IPS-18c (cell line): ENCODE results near the gene MRPL23.

Source experiments
- H3K4me3 ChIP-seq: 2 replicates; pipeline ENCODE4 v1.7.0; 2013; ENCODE audit warnings: low read depth, mild to moderate bottlenecking, low read length, moderate library complexity; ENCODE audit not compliant: insufficient read depth
- H3K9me3 ChIP-seq: one replicate; pipeline ENCODE4 v1.6.1; 2013; ENCODE audit warnings: mild to moderate bottlenecking, low read length, moderate library complexity; ENCODE audit not compliant: control insufficient read depth, insufficient read depth

Gene MRPL23

DNA sequence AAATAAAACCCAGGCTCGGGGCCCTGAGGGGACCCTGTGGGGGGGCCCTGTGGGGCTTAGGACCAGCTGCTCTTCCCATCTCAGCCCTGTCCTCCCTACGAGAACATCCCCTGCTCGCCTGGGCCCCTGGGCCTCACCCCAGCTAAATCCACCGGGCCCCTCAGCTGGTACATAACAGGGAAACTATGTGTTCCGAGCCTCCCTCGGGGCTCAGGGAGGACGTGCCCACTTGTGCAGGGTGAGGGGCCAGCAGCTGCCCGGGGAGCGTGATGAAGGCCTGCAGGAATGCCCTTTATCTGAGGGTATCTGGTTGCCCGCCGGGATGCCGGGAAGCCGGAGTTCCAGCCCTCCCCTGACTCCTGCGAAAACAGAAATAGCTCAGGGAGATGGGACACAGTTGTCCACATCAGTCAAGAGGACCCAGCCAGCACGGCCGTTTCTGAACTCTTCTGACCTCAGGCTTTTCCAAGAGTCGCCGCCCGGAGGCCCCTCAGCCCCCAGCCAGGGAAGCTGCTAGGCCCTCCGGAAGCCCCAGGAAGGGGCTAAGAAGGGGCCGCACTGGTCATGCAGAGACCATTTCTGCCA, 20.6 kb downstream of the MRPL23 start:
- no peak overlapping the region for H3K4me3 ChIP-seq

DNA sequence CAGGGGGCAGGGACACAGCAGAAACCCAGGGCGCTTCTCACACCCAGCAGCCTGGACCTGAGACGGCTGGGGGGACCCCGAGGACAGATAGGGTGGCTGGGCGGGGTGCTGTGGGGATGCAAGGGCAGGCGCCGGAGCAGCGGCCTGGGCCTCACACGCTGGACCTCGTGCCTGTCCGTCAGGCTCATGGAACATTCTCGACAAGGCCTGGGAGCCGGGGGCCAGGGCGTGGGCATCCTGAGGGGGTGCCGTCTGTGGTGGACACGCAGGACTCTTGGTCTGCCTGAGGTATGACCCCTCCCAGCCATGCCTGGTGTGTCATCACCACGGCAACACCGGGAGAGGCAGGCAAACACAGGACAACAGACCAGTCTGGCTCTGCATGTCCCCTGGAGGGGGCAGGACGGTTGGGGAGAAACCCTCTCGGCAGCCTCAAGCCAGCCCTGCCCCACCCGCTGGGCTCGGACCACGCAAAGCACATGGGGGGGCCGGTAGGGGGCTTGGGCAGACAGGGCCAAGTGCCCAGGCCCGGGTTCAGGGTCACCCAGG, 21.4 kb downstream of the MRPL23 start:
- Histone ChIP-seq H3K4me3 (no peak overlapping the region), H3K9me3 (no peaks in the 10 kb centered on the region)

More for the DNA sequence above, 20.6 kb downstream of the MRPL23 start:
- H3K9me3 ChIP-seq: no peaks in the 10 kb centered on the region

DNA sequence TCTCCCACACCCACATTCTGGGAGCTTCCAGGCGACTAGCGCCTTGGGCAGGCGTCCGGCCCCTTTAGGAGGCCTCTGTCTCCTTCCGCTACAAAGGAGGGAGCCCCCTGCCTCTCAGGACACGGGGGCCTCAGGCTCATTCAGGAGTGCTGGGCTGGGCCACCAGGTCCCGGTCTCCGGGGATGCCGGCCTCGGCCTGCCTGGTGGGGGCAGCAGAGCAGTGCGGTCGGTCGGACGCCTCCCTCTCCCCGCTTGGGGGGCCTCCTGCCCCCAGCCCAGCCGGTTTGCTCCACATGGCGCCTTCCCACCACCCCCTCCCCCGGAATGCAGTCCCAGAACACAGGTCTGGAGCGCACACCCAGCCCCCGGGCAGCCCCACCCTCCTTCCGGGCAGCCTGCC, 21.9 kb downstream of the MRPL23 start:
- Histone ChIP-seq H3K9me3 (no peaks in the 10 kb centered on the region), H3K4me3 (no peak overlapping the region)

DNA sequence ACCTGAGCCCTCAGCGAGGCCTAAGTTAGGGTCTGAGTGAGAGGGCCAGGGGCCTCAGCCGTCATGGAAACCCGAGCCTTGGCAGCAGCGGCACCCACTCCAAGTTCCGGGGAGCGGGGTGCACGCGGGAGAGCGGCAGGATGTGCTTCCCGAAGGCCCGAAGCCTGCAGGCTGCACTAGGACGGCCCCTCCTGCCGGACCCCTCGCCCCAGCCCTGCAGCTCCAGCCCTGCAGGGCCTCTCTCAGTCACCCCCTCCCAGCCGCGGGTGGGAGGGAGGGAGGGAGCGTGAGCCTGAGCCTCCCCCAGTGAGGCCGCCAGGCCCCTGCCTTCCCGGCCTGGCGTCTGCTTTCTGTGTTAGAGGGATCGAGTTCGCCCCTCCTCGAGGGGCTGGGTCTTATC, 22.6 kb downstream of the MRPL23 start:
- no peaks in the 10 kb centered on the region for H3K9me3 ChIP-seq

DNA sequence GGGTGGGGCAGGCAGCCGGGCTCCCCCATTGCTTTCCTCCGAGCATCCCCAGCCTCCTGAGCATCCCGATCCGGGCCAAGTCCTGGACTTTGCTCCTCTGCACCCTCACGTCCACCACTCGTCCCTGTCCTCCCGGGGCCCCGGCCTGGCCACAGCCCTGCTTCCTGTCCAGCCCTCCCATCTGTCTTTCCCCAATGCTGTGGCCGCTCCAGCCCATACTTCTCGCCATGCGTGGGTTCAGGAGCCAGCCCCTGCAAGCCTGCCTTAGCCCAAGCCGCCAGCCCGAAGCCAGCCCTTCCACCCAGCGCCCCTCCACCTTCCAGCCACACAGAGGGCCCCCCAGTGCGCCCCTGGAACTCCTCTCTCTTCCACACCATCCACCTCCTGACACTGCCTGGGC, 23.8 kb downstream of the MRPL23 start:
- Histone ChIP-seq H3K9me3 (no peaks in the 10 kb centered on the region), H3K4me3 (no peak overlapping the region)

More for the DNA sequence above, 22.6 kb downstream of the MRPL23 start:
- H3K4me3 ChIP-seq: no peak overlapping the region

DNA sequence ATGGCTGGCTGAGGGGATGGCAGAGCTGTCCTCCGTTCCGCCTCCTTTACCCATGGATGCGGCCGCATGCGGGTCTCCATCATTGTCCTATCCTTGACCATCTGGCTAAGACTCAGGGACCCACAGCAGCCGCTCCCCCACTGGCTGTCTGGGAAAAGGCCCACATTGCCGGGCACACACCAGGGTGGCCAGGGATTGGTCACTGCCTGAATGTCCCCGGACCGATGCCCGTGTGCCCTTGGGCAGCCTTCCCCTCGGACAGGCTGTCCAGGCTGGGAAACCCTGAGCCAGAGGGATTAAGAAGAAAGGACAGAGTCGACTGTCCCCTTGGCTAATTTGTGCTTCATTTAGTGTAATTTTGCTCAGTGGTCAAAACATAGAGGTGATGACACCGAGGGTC, 28.1 kb downstream of the MRPL23 start:
- no peak overlapping the region for H3K4me3 ChIP-seq
- no peaks in the 10 kb centered on the region for H3K9me3 ChIP-seq

DNA sequence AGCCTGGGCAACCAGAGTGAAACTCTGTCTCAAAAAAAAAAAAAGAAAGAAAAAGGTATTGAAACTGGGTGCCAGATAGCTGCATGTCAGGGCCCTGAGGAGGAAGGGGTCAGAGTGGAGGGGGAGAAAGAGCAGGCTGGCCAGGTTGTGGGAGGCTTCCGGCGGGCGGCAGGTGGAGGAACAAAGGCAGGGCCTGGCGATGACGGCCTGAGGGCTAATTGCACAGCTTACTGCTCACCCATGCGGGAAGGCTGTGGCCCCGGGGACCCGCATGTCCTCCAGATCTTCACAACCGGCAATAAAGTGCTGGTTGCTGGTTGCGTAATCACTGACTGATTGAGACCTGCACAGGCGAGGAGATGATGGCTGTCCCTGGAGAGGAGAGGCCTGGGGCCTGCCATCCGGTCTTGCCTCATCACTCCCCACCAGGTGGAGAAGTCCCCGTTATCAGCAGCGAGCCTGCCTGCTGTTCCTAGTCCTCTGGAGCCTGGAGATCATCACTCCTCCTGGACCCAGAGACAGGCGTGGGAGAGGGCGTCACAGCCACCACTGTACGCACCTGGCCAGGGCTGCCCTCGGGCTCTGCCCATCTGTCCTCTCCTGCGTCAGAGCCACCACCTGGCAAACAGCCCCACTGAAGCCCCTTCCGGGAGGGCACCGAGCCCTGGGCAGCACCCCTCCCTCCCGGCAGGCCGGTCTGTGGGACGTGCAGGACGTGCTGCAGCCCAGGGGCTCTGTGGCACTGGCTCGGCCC, 31.8 kb downstream of the MRPL23 start:
- H3K9me3 ChIP-seq: no peaks in the 10 kb centered on the region
- H3K4me3 ChIP-seq: no peak overlapping the region

DNA sequence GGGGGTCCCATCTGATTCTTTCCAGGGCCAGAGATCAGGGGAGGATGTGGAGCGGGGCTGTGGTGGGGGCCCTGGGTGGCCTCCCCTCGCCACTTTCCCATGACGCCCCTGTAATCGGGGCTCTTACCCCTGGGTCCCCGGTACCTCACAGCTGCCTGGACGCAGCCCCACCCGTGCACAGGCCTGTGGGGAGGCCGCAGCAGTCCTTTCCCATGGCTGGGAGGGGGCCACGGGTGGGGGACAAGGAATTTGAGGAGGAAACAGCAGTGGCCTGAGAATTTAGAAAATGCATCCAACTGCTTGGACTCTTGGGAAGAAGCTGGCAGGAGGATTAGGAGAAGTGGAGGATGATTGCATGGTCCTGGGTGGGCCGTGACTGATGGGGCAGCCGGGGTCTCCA, 32.5 kb downstream of the MRPL23 start:
- Histone ChIP-seq H3K9me3 (no peaks in the 10 kb centered on the region), H3K4me3 (no peak overlapping the region)

DNA sequence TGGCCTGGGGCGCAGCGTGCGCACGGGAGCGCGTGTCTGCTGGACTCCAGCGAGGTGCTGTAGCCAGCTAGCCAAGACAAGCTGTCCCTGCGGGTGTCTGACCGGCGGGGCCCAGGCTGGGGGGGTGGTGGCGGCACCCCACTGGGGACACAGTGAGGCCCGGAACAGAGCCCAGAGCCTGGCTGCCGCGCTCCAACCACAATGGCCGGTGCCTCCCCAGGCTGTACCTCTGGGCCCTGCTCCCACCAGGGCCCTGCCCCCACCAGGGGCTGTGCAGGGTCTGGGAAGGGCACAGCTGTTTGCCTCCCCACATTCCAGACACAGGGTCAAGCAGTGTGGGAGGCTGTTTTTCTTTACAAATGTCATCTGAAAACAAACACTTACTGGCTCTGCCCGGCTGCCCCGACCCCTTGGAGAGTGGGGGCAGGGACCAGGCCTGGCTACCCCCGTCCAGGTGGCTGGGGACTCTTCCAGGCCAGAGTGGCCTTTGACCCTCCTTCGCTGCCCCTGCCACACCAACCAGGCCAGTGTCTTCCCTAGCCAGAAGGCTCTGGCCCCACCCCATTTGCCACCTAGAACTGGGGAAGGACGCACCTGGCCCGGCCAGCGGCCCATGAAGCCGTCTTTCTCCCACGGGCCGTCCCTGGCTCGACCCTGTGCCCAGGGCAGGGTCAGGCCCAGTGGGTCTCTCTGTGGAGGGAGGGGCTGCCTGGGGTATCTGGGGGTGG, 35.9 kb downstream of the MRPL23 start:
- Histone ChIP-seq H3K9me3 (no peaks in the 10 kb centered on the region), H3K4me3 (no peak overlapping the region)

DNA sequence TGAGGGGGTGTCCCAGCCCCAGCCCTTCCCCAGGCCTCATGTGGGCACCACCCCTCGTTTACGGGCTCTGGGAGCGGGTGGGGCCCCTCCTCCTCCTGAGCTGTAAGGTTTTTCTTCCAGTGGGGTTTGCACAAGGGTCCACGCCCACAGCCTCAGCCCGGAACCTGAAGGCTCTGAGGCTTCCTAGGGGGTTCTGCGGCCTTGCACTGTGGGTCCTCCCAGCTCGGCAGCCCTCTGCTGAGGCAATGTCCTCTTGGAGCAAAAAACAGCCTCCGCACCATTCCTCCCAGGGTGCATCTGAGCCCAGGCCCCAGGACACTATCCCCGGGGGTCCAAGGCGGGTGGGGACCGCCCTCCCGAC, 36.4 kb downstream of the MRPL23 start:
- Histone ChIP-seq H3K9me3 (no peaks in the 10 kb centered on the region), H3K4me3 (no peak overlapping the region)

DNA sequence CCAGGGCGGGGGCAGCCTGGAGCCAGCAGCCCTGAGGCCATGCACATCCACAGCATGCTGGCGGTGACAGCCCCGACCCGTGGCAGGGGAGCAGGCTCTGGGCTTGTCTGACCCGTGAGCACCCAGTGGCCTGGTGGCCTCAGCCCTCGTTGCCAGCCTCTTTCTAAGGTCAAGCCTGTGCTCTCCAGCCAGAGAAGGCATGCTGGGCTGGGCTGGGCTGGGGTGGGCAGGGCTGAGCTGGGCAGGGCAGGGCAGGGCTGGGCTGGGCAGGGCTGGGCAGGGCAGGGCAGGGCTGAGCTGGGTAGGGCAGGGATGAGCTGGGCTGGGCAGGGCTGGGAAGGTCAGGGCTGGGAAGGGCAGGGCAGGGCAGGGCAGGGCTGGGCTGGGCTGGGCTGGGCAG, 39.9 kb downstream of the MRPL23 start:
- no peaks in the 10 kb centered on the region for H3K9me3 ChIP-seq
- H3K4me3 ChIP-seq: no peak overlapping the region

DNA sequence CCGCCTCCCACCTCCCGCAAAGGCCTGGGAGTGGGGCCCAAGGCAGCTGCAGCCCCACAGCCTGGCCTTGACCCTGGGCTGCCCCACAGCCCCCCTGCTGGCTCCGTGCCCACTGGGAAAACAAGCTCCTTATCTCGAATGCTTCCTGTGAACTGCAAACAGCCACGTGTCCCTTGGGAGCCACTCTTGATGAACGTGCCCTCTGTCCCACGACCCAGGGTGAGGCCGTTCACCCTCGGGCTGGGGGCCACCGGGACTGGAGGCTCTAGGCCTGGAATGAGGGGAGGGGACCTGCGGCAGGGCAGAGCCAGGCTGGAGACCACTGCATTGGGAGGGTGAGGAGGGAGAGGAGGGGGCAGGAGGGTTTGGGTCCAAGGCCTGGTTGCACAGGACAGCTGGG, 41.0 kb downstream of the MRPL23 start:
- H3K4me3 ChIP-seq: no peak overlapping the region
- H3K9me3 ChIP-seq: no peaks in the 10 kb centered on the region

DNA sequence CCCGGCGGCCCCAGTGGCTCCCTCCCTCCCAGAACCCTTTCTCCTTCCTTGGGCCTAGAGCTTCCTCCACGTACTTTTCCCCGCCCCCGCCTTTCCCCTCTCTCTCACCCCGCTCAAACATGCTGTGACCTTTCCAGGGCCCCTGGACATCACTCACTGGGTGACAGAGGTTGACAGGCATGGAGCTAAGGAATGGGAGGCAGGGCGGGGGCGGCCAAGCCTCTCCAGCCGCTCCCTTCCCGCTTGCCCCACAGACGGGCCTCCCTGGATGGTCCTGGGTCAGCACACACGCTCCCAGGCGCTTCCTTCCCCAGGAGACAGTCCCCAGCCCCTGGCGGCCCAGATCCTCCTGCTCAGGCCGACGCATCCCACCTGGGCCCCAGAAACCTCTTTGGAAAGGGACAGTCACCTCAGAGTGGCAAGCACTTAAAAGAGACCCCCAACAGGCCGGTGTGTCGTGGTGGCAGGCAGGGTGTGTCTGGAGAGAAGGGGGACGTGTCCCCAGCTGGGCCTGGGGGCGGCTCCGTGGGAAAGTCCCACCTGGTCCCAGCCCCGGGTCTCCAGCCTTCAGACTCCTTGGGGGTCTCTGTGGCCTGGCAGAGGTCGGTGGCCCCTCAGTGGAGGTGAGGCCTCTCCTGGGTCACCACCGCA, 41.7 kb downstream of the MRPL23 start:
- H3K4me3 ChIP-seq: no peak overlapping the region
- H3K9me3 ChIP-seq: no peaks in the 10 kb centered on the region

DNA sequence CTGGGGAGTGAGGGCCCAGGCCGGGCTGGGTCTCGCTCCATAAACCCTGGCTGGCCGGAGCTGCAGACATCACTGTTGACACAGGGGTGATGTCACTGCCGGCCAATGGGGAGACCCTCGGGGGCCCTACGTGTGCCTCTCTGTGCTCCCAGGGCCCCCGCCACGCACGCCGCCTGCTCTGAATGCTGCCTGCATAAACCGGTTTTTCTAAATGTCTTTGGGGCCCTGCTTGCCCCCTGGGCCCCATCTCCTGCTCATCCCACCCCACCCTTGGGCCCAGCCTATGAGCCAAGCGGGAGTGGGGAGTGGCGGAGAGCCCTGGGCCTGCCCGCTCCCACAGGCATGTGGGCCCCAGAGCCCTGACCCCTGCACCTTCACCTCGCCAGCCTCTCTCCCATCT, 42.8 kb downstream of the MRPL23 start:
- Histone ChIP-seq H3K9me3 (no peaks in the 10 kb centered on the region), H3K4me3 (no peak overlapping the region)

DNA sequence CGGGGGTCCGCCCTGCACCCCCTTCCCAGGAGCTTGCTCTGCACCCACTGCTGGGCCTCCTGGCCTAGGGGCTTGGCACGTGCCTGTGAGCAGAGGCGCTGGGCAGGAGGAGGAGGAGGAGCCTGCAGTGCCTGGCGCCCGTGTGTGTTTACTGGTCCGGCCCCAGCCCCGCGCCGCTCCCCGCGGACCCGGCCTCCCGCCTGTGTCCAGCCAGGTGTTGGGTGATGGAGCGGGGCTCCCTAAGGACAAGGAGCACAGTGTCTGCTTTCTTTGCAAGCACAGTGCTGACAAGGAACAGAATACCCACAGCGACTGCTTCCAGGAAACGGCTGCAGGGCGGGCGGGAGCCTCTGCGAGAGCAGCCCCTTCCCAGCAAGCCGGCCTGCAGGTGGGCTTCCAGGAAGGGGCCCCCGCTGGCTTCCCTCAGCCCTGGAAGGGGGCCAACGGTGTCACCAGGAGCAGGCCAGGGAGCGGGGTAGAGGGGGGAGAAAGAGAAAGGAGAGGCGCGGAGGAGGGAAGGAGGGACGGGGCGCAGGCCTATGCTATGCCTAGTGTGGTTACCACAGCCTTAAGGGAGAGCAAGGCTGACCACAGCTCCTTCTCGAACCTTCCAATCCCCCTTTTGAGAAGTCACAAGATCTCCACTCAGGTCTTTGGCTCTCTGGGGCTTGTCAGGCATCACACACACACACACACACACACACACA, 43.9 kb downstream of the MRPL23 start:
- Histone ChIP-seq H3K9me3 (no peaks in the 10 kb centered on the region), H3K4me3 (no peak overlapping the region)

DNA sequence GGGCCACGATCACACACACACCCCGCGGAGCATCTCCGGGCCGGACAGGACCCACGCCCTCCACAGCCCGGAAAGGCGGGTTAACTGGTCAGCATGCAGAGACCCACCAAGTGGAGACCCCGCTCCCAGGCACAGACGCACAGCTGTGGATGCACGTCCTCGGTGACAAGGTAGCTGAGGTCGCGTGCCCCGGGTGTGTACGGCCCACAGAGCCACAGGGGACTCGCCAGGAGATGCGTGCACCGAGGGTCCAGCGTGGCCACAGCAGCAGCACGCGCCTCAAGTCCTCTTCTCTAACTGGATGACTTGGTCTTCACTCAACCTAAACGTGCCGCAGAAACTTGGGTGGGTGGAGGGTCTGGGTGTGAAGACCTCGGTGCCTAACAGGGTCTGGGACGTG, 45.0 kb downstream of the MRPL23 start:
- Histone ChIP-seq H3K9me3 (no peaks in the 10 kb centered on the region), H3K4me3 (no peak overlapping the region)

DNA sequence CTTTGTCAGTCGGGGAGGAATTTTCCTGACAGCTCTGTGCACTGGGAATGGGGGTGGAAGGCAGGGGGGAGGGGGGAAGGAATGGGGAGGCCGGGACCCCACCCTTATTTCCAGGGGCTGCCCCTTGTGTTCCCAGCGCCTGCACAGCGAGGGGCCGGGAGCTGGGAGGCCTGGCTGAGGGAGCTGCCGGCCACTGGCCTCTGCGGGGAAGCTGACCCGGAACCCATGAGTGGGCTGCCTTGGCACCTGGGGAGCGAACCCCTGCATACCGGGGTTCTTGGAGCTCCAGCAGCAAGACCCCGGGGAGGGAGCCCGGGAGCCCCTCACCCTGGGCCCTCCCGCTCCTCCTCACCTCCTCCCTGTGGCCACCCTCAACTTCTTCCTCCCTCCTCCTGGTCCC, 47.0 kb downstream of the MRPL23 start:
- H3K9me3 ChIP-seq: no peaks in the 10 kb centered on the region
- H3K4me3 ChIP-seq: no peak overlapping the region
